Esophagus muscularis mucosa (tissue), 4 donors: ENCODE results near the gene CCNE1.

ENCODE experiments used
- CTCF ChIP-seq, 3 experiments: fragments of 200-600 bp in 2 of 3; fragments of 450-650 bp in 1 of 3; sonication (generic) in 2 of 3; IDR thresholded peaks; one replicate each; pipeline ENCODE4 v1.5.1; 2017 to 2019; ENCODE audit warnings: antibody characterized with exemption in 3 of 3, mild to moderate bottlenecking in 2 of 3, moderate library complexity in 1 of 3
- EP300 ChIP-seq: sonication (generic); formaldehyde crosslinking; IDR thresholded peaks from one replicate; pipeline ENCODE4 v1.6.1; 2017; ENCODE audit warnings: antibody characterized with exemption
- POLR2A ChIP-seq: fragments of 450-650 bp; IDR thresholded peaks from one replicate; pipeline ENCODE4 v1.6.1; 2017; ENCODE audit warnings: antibody characterized with exemption, moderate library complexity, mild to moderate bottlenecking, low read depth
- POLR2AphosphoS5 ChIP-seq, 2 donors: sonication (generic); formaldehyde crosslinking; IDR thresholded peaks; one replicate each; pipeline ENCODE4 v1.6.1; 2017; ENCODE audit warnings: antibody characterized with exemption in 2 of 2

GRCh38 chr19:29831041-29831548, 19.3 kb downstream of the CCNE1 start:
- TF ChIP-seq CTCF (IDR thresholded peaks at IDR 0.05) (no peak), EP300 (no peak), POLR2A (no peak), POLR2AphosphoS5 (IDR thresholded peaks at IDR 0.05) (no peak)
